ENCODE data around the gene VPS39.

The VPS39 gene

GRCh38 chr15:42131826-42132806 lies 76.0 kb downstream of the VPS39 start:
- DNase-seq (ENCODE audit: low read depth in 2 of 2) = no peak

DNA sequence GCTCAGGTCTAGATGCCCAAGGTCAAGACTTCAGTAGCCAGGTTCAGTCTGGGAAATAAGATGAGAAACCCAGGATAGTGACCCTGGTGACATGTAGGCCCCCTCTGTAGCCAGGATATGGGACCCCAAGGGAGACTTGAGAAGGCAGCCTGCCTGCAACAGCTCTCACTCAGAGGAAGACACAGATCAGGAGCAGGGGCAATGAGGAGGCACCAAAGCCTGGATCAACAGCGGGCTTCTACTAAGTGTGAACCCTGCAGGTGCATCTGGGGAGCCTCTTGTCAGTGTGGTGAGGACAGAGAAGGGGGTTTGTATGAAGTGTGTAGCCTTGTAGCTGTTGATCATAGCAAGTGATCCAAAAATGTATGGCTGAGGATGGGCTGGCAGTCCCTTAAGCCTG lies 77.1 kb downstream of the VPS39 start:
- no peak for DNase-seq (ENCODE audit: low read depth in 2 of 2)

DNA sequence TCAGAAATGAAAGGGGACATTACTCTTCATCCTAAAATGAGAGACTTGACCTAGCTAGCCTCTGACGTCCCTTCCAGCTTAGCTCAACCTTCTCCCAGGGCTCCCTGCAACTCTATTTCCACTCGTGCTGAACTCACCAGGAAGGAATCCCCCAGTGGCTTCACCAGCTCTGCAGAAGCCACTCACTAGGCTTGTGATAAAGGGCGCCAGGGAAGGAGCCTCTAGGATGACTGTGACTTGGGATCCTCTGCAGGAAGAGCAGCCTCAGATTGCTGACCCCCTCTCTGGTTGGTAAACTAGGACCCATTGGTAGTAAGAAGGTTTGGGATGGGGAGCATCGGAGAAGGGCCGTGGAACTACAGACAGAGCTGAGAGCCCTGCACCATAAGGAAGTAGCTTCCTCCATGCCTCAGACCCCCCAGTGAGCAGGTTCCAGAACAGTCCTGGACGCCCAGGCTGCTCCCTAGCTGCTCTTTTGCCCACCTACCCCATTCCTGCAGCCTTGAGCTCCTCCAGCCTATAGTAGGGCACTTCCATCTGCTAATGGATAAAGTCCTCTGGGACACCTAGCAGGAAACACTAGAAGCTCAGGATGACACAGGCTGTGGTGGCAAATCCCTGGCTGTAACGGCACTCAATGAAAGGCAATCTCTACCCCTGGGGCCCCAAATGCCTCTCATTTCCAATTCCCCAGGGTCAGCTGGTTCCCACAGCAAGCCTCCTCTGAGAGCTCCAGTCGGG lies 77.7 kb downstream of the VPS39 start:
- no peak for DNase-seq (ENCODE audit: low read depth in 2 of 2)

DNA sequence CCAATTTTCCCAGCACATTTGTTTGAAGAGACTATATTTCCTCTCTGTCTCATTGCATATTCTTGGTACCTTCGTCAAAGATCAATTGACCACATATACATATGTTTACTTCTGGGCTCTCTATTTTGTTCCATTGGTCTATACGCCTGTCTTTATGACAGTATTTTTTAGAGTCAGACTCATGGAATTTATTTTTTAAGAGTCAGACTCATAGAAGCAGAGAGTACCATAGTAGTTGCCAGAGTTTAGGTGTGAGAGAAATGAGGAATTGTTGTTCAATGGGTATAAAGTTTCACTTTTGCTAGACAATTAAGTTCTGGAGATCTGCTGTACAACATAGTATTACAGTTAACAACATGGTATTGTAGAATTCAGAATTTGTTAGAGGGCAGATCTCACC lies 78.7 kb downstream of the VPS39 start:
- no peak for DNase-seq (ENCODE audit: low read depth in 2 of 2)

GRCh38 chr15:42128476-42128875 lies 79.6 kb downstream of the VPS39 start:
- DNase-seq (ENCODE audit: low read depth in 2 of 2) = no peak

GRCh38 chr15:42123546-42123945 lies 84.6 kb downstream of the VPS39 start:
- no peak for DNase-seq (ENCODE audit: low read depth in 2 of 2)

DNA sequence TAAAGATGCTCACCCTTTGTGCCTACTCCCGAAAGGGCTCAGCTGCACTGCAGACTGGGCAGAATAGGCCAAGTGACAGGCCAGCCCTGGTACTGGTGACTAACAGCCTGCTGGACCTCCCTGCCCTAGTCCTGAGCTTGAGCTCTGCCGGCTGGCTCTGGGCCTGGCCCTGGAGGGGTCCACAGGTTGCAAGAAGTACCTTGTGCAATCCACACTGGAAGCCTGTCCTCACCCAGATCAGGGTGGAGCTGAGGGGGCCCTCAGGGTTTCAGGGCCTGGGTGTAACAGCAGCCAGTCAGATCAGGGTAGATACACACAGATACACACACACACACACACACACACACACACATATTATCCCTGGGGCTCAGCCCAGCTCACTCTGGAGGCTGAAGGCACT lies 86.4 kb downstream of the VPS39 start:
- no peak for DNase-seq (ENCODE audit: low read depth in 2 of 2)

DNA sequence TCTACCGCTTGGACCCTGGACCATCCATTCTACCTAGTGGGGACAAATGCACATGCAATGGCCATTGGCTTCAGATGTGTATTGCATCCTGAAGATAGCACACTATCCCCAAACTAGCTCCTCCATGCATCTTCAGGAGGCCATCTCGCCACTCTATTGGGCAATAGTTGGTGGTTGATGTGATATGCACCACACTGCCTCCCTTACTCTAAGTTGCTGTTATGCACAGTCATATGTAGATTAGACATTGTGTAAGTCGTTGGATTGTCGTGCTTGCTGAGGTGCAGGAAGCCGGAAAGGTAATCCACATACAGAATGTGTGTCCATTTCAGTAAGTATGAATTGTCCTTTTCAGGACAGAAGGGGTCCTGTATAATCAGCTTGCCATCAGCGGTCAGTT lies 87.1 kb downstream of the VPS39 start:
- no peak for DNase-seq (ENCODE audit: low read depth in 2 of 2)

- DNase-seq (ENCODE audit: low read depth in 2 of 2) = no peak
Measured at GRCh38 chr15:42120285-42120684, 87.8 kb downstream of the VPS39 start.

GRCh38 chr15:42119446-42119760 lies 88.7 kb downstream of the VPS39 start:
- no peak for DNase-seq (ENCODE audit: low read depth in 2 of 2)

GRCh38 chr15:42118650-42119445 lies 89.3 kb downstream of the VPS39 start:
- DNase-seq (ENCODE audit: low read depth in 2 of 2) = no peak

DNA sequence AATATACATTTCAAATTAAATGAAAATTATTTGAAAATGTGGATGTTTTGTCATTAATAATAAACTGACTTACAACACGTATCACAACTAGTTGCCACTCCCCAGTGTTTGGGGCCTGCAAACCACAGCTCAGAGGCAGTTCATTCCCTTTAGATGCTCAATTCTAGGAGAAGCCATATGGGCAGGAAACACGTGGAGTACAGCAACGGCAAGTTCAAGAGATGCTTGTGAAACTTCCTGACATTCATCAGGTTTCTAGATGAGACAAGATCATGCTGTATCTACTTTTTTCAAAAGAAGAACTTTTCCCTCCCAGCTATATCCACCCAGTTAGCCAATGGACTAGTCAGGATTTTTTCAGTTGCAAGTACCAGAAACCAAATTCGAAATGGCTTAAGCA lies 96.2 kb downstream of the VPS39 start:
- no peak for DNase-seq (ENCODE audit: low read depth in 2 of 2)

DNA sequence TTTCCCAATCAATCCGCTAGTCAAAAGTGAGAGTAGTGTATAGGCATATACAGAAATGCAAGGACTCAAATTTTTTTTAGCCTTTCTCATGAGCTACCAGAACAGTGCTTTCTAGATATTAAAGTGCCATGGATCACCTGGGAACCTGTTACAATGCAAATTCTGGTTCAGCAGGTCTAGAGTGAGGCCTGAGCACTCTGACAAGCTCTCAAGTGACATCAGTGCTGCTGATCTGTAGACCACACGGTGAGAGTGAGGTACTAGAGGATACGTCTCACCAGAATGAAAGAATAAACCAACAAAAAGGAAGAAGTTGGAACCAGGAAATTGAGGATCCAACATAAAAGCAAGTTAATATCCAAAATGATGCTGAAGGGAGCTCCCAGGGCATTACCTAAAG lies 97.7 kb downstream of the VPS39 start:
- no peak for DNase-seq (ENCODE audit: low read depth in 2 of 2)

GRCh38 chr15:42108806-42109205 lies 99.3 kb downstream of the VPS39 start:
- DNase-seq (ENCODE audit: low read depth in 2 of 2) = no peak

Measured in stimulated activated CD4-positive, alpha-beta T cell treated with anti-CD3 and anti-CD28 coated beads, Interleukin-15, amount 100 ng/mL, for 48 hours (primary cell).